HepG2 (cell line): ENCODE measurements around the gene TENM3. TPM values are rescaled to one million over a fixed set of nuclear protein-coding genes. Genes with fewer than 3 reads are reported as not detected.

ENCODE experiments used
- ATAC-seq: fragments of 200-7000 bp; cut with Tn5 transposase; 3 replicates; pipeline ENCODE4 v1.9.1; 2020; ENCODE audit warnings: mild to moderate bottlenecking, moderate library complexity
- BruUV-seq: library from RNA; stranded (reverse); fragments of 400-500 nt; replicated peaks from 2 replicates; lab custom pipeline; 2021; lab: Mats Ljungman, UMichigan
- CTCF ChIA-PET: fragments of 300-600 bp; formaldehyde crosslinking; extraction: SDS; loops from one replicate; lab custom pipeline; 2021; ENCODE audit warnings: low total read pairs, inconsistent platforms, low intra/inter-chr PET ratio; lab: Yijun Ruan, JAX
- POLR2A ChIA-PET: fragments of 350-600 bp; sonication (Branson Sonifier 250); formaldehyde crosslinking; loops from one replicate; lab custom pipeline; 2020; ENCODE audit warnings: antibody characterized with exemption, inconsistent platforms; lab: Yijun Ruan, JAX
- DNase-seq: peaks from one replicate; pipeline ENCODE4 v3.0.0-alpha.2; 2015; ENCODE audit warnings: low spot score
- FAIRE-seq: peaks from 3 replicates; lab custom pipeline; 2011; peaks lifted over from hg19 to GRCh38; lab: Jason Lieb, UNC
- H2AFZ ChIP-seq: one replicate; pipeline ENCODE4 v1.6.1; 2011; ENCODE audit warnings: low read length, inconsistent platforms
- H3K27ac ChIP-seq: fragments of 300-600 bp; 3 replicates; pipeline ENCODE4 v1.8.0; 2011; ENCODE audit warnings: mixed run types, mild to moderate bottlenecking, mixed read lengths, low read length, inconsistent platforms; ENCODE audit not compliant: insufficient read depth; ENCODE audit errors: extremely low read length
- H3K27me3 ChIP-seq, 2 experiments: fragments of 200-600 bp in 1 of 2; 2 replicates in 1 of 2; 3 replicates in 1 of 2; pipeline versions ENCODE4 v1.6.0 to v1.8.0; 2011; ENCODE audit warnings: low read length in 2 of 2, mild to moderate bottlenecking in 2 of 2, moderate library complexity in 2 of 2, inconsistent platforms in 1 of 2; ENCODE audit not compliant: insufficient read depth in 2 of 2, control insufficient read depth in 1 of 2
- H3K36me3 ChIP-seq, 2 experiments: fragments of 200-600 bp in 1 of 2; replicated peaks in 1 of 2; 2 replicates in 1 of 2; 3 replicates in 1 of 2; pipeline versions ENCODE4 v1.5.1 to v1.8.0; 2011; ENCODE audit warnings: low read length in 2 of 2, inconsistent platforms in 1 of 2; ENCODE audit not compliant: insufficient read depth in 2 of 2, control insufficient read depth in 1 of 2
- H3K4me1 ChIP-seq: 2 replicates; pipeline ENCODE4 v1.5.1; 2012; ENCODE audit warnings: low read length, inconsistent platforms; ENCODE audit not compliant: insufficient read depth
- H3K4me2 ChIP-seq: 2 replicates; pipeline ENCODE4 v1.6.0; 2011; ENCODE audit warnings: low read depth, low read length, inconsistent platforms
- H3K4me3 ChIP-seq, 3 experiments: fragments of 200-600 bp in 1 of 3; sonication (generic), shearing (Covaris generic) in 1 of 3; replicated peaks in 1 of 3; 2 replicates each; pipeline ENCODE4 v1.5.1; 2011 to 2016; ENCODE audit warnings: low read length in 3 of 3, inconsistent platforms in 2 of 3, low read depth in 2 of 3, mild to moderate bottlenecking in 2 of 3, control low read depth in 1 of 3, mixed read lengths in 1 of 3; ENCODE audit not compliant: insufficient read depth in 1 of 3
- H3K79me2 ChIP-seq: one replicate; pipeline ENCODE4 v1.6.1; 2011; ENCODE audit warnings: low read length, inconsistent platforms; ENCODE audit not compliant: insufficient read depth
- H3K9ac ChIP-seq: 2 replicates; pipeline ENCODE4 v1.6.0; 2011; ENCODE audit warnings: mild to moderate bottlenecking, low read depth, low read length, inconsistent platforms; ENCODE audit not compliant: insufficient read depth
- H3K9me3 ChIP-seq: 2 replicates; pipeline ENCODE4 v1.5.1; 2012; ENCODE audit warnings: mild to moderate bottlenecking, low read length
- H4K20me1 ChIP-seq: 2 replicates; pipeline ENCODE4 v1.6.0; 2011; ENCODE audit warnings: inconsistent platforms, mild to moderate bottlenecking, low read length, moderate library complexity; ENCODE audit not compliant: insufficient read depth
- CBX2 ChIP-seq, 2 experiments: fragments of 200-600 bp in 1 of 2; sonication (generic); formaldehyde crosslinking in 1 of 2; IDR thresholded peaks; 2 replicates each; pipeline versions ENCODE4 v1.7.0 to v1.8.1; 2018 to 2022; ENCODE audit warnings: low read depth in 2 of 2, low read length in 1 of 2, mild to moderate bottlenecking in 1 of 2, missing genetic modification reagents in 1 of 2
- HIC2 ChIP-seq: sonication (generic); formaldehyde crosslinking; IDR thresholded peaks from 2 replicates; pipeline ENCODE4 v1.9.0; 2022; ENCODE audit warnings: low read depth, missing genetic modification reagents
- MTERF4 ChIP-seq: sonication (generic); formaldehyde crosslinking; IDR thresholded peaks from 2 replicates; pipeline ENCODE4 v1.8.0; 2023; ENCODE audit warnings: mild to moderate bottlenecking, missing genetic modification reagents
- POLR2A ChIP-seq, 2 experiments: IDR thresholded peaks; 2 replicates each; pipeline ENCODE4 v1.6.1; 2011; ENCODE audit warnings: low read depth in 2 of 2, low read length in 2 of 2, mild to moderate bottlenecking in 1 of 2, moderate library complexity in 1 of 2; ENCODE audit not compliant: insufficient read depth in 1 of 2
- TBL1XR1 ChIP-seq: fragments of 150-350 bp; IDR thresholded peaks from 2 replicates; pipeline ENCODE4 v1.6.1; 2014; ENCODE audit warnings: borderline replicate concordance, low read length; ENCODE audit not compliant: partially characterized antibody
- TBP ChIP-seq: sonication (generic); formaldehyde crosslinking; IDR thresholded peaks from 2 replicates; pipeline ENCODE4 v1.5.0; 2020; ENCODE audit warnings: missing genetic modification reagents
- UBTF ChIP-seq: sonication (generic); formaldehyde crosslinking; IDR thresholded peaks from 2 replicates; pipeline ENCODE4 v1.4.0; 2020; ENCODE audit warnings: mild to moderate bottlenecking, missing genetic modification reagents
- ZC3H4 ChIP-seq: sonication (generic); formaldehyde crosslinking; IDR thresholded peaks from 2 replicates; pipeline ENCODE4 v1.4.0; 2020; ENCODE audit warnings: missing genetic modification reagents, borderline replicate concordance
- ZNF275 ChIP-seq: sonication (generic); formaldehyde crosslinking; IDR thresholded peaks from 2 replicates; pipeline ENCODE4 v1.8.0; 2022; ENCODE audit warnings: missing genetic modification reagents, mild to moderate bottlenecking, inconsistent platforms, borderline replicate concordance
- ZNF33A ChIP-seq: sonication (generic); formaldehyde crosslinking; IDR thresholded peaks from 2 replicates; pipeline ENCODE4 v1.5.1; 2020; ENCODE audit warnings: missing genetic modification reagents, mild to moderate bottlenecking, moderate library complexity, borderline replicate concordance
- ZNF512B ChIP-seq: sonication (generic); formaldehyde crosslinking; IDR thresholded peaks from 2 replicates; pipeline ENCODE4 v1.5.1; 2020; ENCODE audit warnings: missing genetic modification reagents, mild to moderate bottlenecking, borderline replicate concordance
- ZNF766 ChIP-seq: sonication (generic); formaldehyde crosslinking; IDR thresholded peaks from 2 replicates; pipeline ENCODE4 v1.5.0; 2020; ENCODE audit warnings: missing genetic modification reagents, borderline replicate concordance
- WGBS: methylation state at CpG from one replicate; pipeline ENCODE4 v1.1.6; 2017; ENCODE audit warnings: low lambda C conversion rate; 5-methylcytosine and 5-hydroxymethylcytosine counted together
- in situ Hi-C: cut with HindIII; loops from 2 replicates; pipeline ENCODE4 v1.10.0; 2017; ENCODE audit warnings: low pct_unique_long_range_greater_than_20kb; ENCODE audit not compliant: extremely low pct_ligation_motif_present
- intact Hi-C: fragments of 100-400 bp; cut with micrococcal nuclease; formaldehyde crosslinking; loops from one replicate; pipeline ENCODE4 v1.10.0; 2022; ENCODE audit not compliant: unreplicated experiment
- polyA plus RNA-seq, 8 experiments: library from polyadenylated mRNA; depleted of rRNA in 3 of 8; stranded (reverse) in 7 of 8; unstranded in 1 of 8; fragments of >200 nt; fragmentation: Illumina TruSeq in 4 of 8; extraction: Trizol in 4 of 8; gene quantifications; 2 replicates each; pipeline versions ENCODE4 v1.2.1 to v1.2.3, GENCODE V29; 2011 to 2016; ENCODE audit warnings: low read depth in 4 of 8, missing spikeins in 1 of 8, mixed read lengths in 1 of 8; ENCODE audit not compliant: insufficient read depth in 1 of 8
- total RNA-seq, 5 experiments: library from RNA; depleted of rRNA; stranded (reverse); fragments of >200 nt; fragmentation: Illumina TruSeq; extraction: Trizol; gene quantifications; 2 replicates each; pipeline ENCODE4 v1.2.3, GENCODE V29; 2016; ENCODE audit warnings: low read depth in 1 of 5

The TENM3 gene
- total and polyA plus RNA-seq, 2 of the 13 experiments (the other 11 are each of a cell fraction or from before 2014, with no cell fraction given) = 0.04 TPM; not detected in 1

GRCh38 chr4:182807346-182807745 lies 564.1 kb downstream of the TENM3 start (continued):
- TF ChIP-seq CBX2 (IDR thresholded peaks at IDR 0.05; ENCODE audit: low read depth, low read length) (no peak), CBX2 (CRISPR knock-in tag; IDR thresholded peaks at IDR 0.05; ENCODE audit: low read depth) (no peak), ZC3H4 (CRISPR knock-in tag) (no peak), ZNF275 (no peak), UBTF (CRISPR knock-in tag) (no peak), POLR2A (IDR thresholded peaks at IDR 0.05; ENCODE audit: insufficient read depth in 1 of 2, low read depth in 2 of 2, low read length in 2 of 2) (no peak), TBL1XR1 (no peak)

- 89% methylated on average over 30 of the region's 45 CpGs for WGBS
- FAIRE-seq (no peak), DNase-seq (no peak), ATAC-seq (no peak)
- H3K27me3 ChIP-seq = no peaks in the 10 kb centered on the region
- no TSS peak for BruUV-seq
- in situ Hi-C loops = loop anchor here (5.0 to 25.0 kb wide), 3 partner anchors 114 to 1246 kb away; no protein-coding TSS in a partner anchor
- ChIA-PET CTCF (no interaction called here), POLR2A (no interaction called here)
- peaks cover 4% of the 10 kb centered on the region; the same call in 1 of the 2 replicates for H3K9me3 ChIP-seq
- H3K4me2 ChIP-seq = no peak overlapping the region
- H3K79me2 ChIP-seq = no peaks in the 10 kb centered on the region
- H3K4me3 ChIP-seq = no peak overlapping the region
- H3K36me3 ChIP-seq = no peaks in the 10 kb centered on the region
- no peak overlapping the region for H3K9ac ChIP-seq
- no peak overlapping the region for H2AFZ ChIP-seq
- H4K20me1 ChIP-seq = no peaks in the 10 kb centered on the region
- intact Hi-C loops = no loop called here
- no peaks in the 10 kb centered on the region for H3K4me1 ChIP-seq
- no peak overlapping the region for H3K27ac ChIP-seq
- TF ChIP-seq ZNF33A (CRISPR knock-in tag) = no peak
- TF ChIP-seq HIC2 (CRISPR knock-in tag) = no peak
- TF ChIP-seq TBP = no peak
- TF ChIP-seq ZNF766 (CRISPR knock-in tag) = no peak
- no peak for TF ChIP-seq MTERF4 (CRISPR knock-in tag)
- no peak for TF ChIP-seq ZNF512B
Observed at GRCh38 chr4:182807767-182808548, 564.8 kb downstream of the TENM3 start.
